ENCODE results near the gene KRTAP2-2.

- TF ChIP-seq YY1 (IDR thresholded peaks at IDR 0.05; ENCODE audit: insufficient read depth, insufficient read length) (no peak), ZNF274 (IDR thresholded peaks at IDR 0.05; ENCODE audit: low read depth, low read length) (no peak)
Observed at GRCh38 chr17:41065829-41066624, 11.0 kb upstream of the KRTAP2-2 start, which contains the start of gene KRTAP2-4.

Data from NT2/D1 (cell line).